GM23338 (cell line): ENCODE results near the gene ZNF536. TPM values are rescaled to one million over a fixed set of nuclear protein-coding genes. Genes with fewer than 3 reads are reported as not detected.

Experiments
- ATAC-seq: fragments of 200-7000 bp; cut with Tn5 transposase; 3 replicates; pipeline ENCODE4 v1.9.1; 2020
- DNase-seq: peaks from one replicate; pipeline ENCODE4 v3.0.0-alpha.2; 2015; ENCODE audit warnings: low spot score
- H2AFZ ChIP-seq: fragments of 200-600 bp; sonication (generic); 2 replicates; pipeline ENCODE4 v1.8.0; 2016; ENCODE audit warnings: antibody characterized with exemption, mild to moderate bottlenecking, moderate library complexity
- H3F3A ChIP-seq: fragments of 200-600 bp; sonication (generic); replicated peaks from 2 replicates; pipeline ENCODE4 v1.8.0; 2017; ENCODE audit warnings: antibody characterized with exemption, mixed run types, low read depth
- H3K27ac ChIP-seq: fragments of 200-600 bp; sonication (generic); 2 replicates; pipeline ENCODE4 v1.6.1; 2016; ENCODE audit warnings: low read depth
- H3K27me3 ChIP-seq: fragments of 200-600 bp; sonication (generic); 2 replicates; pipeline ENCODE4 v1.8.0; 2016; ENCODE audit warnings: mild to moderate bottlenecking, mixed run types, moderate library complexity; ENCODE audit not compliant: insufficient read depth
- H3K36me3 ChIP-seq: fragments of 200-600 bp; sonication (generic); 2 replicates; pipeline ENCODE4 v1.8.0; 2016; ENCODE audit warnings: mild to moderate bottlenecking; ENCODE audit not compliant: insufficient read depth
- H3K4me1 ChIP-seq: fragments of 200-600 bp; sonication (generic); 2 replicates; pipeline ENCODE4 v1.8.0; 2016; ENCODE audit warnings: mild to moderate bottlenecking, moderate library complexity; ENCODE audit not compliant: insufficient read depth
- H3K4me2 ChIP-seq: fragments of 200-600 bp; sonication (generic); 2 replicates; pipeline ENCODE4 v1.7.1; 2017; ENCODE audit warnings: mixed run types
- H3K4me3 ChIP-seq: fragments of 200-600 bp; sonication (generic); 2 replicates; pipeline ENCODE4 v1.6.1; 2016; ENCODE audit warnings: mixed run types
- H3K79me2 ChIP-seq: fragments of 200-600 bp; sonication (generic); replicated peaks from 2 replicates; pipeline ENCODE4 v1.8.0; 2017; ENCODE audit warnings: mild to moderate bottlenecking; ENCODE audit not compliant: insufficient read depth
- H3K9me2 ChIP-seq: fragments of 200-600 bp; sonication (generic); 2 replicates; pipeline ENCODE4 v1.8.0; 2017; ENCODE audit not compliant: insufficient read depth
- H4K20me1 ChIP-seq: fragments of 200-600 bp; sonication (generic); replicated peaks from 2 replicates; pipeline ENCODE4 v1.8.0; 2017; ENCODE audit warnings: mild to moderate bottlenecking; ENCODE audit not compliant: insufficient read depth
- H3K27ac Mint-ChIP-seq: 2 replicates; pipeline ENCODE4 v1.8.0; 2020; ENCODE audit warnings: inconsistent platforms, mild to moderate bottlenecking, moderate library complexity, mixed read lengths
- H3K27me3 Mint-ChIP-seq: 3 replicates; pipeline ENCODE4 v1.8.0; 2022; ENCODE audit warnings: low read depth, mild to moderate bottlenecking, moderate library complexity, mixed read lengths, inconsistent platforms; ENCODE audit not compliant: insufficient read depth, poor library complexity
- H3K36me3 Mint-ChIP-seq: 3 replicates; pipeline ENCODE4 v1.8.0; 2021; ENCODE audit warnings: low read depth, mild to moderate bottlenecking, inconsistent platforms, moderate library complexity, mixed read lengths
- H3K4me1 Mint-ChIP-seq: 3 replicates; pipeline ENCODE4 v1.8.0; 2020; ENCODE audit warnings: mild to moderate bottlenecking, inconsistent platforms, mixed read lengths
- H3K4me3 Mint-ChIP-seq: 3 replicates; pipeline ENCODE4 v1.8.0; 2021; ENCODE audit warnings: moderate library complexity, mild to moderate bottlenecking, inconsistent platforms, mixed read lengths
- H3K9me3 Mint-ChIP-seq: 3 replicates; pipeline ENCODE4 v1.8.0; 2020; ENCODE audit warnings: moderate library complexity, mild to moderate bottlenecking, inconsistent platforms, mixed read lengths
- CREB1 ChIP-seq: fragments of 250-450 bp; sonication (Bioruptor Pico); IDR thresholded peaks from 2 replicates; pipeline ENCODE4 v1.5.0; 2020; ENCODE audit warnings: low read depth, mild to moderate bottlenecking, moderate library complexity
- CTCF ChIP-seq, 2 experiments: fragments of 200-600 bp in 1 of 2; sonication (generic) in 1 of 2; conservative IDR thresholded peaks; 2 replicates each; pipeline versions ENCODE4 v1.5.1 to v1.6.1; 2016 to 2017; ENCODE audit warnings: antibody characterized with exemption in 2 of 2, low read depth in 2 of 2, mild to moderate bottlenecking in 2 of 2, moderate library complexity in 1 of 2
- ETS1 ChIP-seq: IDR thresholded peaks from 2 replicates; pipeline ENCODE4 v1.6.1; 2016; ENCODE audit warnings: antibody characterized with exemption
- NANOG ChIP-seq: IDR thresholded peaks from 2 replicates; pipeline ENCODE4 v1.6.1; 2016; ENCODE audit warnings: antibody characterized with exemption, borderline replicate concordance
- POLR2AphosphoS5 ChIP-seq: IDR thresholded peaks from 2 replicates; pipeline ENCODE4 v1.6.1; 2016; ENCODE audit warnings: antibody characterized with exemption, low read depth
- REST ChIP-seq: IDR thresholded peaks from one replicate; pipeline ENCODE4 v1.6.1; 2018; ENCODE audit warnings: antibody characterized with exemption; ENCODE audit not compliant: unreplicated experiment
- STAT1 ChIP-seq: IDR thresholded peaks from one replicate; pipeline ENCODE4 v1.6.1; 2016; ENCODE audit warnings: antibody characterized with exemption; ENCODE audit not compliant: unreplicated experiment
- ZNF114 ChIP-seq: fragments of 250-450 bp; sonication (Bioruptor Pico); IDR thresholded peaks from 2 replicates; pipeline ENCODE4 v1.5.0; 2020; ENCODE audit warnings: mild to moderate bottlenecking, moderate library complexity
- ZNF331 ChIP-seq: fragments of 250-450 bp; sonication (Bioruptor Pico); IDR thresholded peaks from 2 replicates; pipeline ENCODE4 v1.5.0; 2020; ENCODE audit warnings: low read depth, mild to moderate bottlenecking, moderate library complexity
- ZNF462 ChIP-seq: fragments of 250-450 bp; sonication (Bioruptor Pico); IDR thresholded peaks from 2 replicates; pipeline ENCODE4 v1.5.0; 2020; ENCODE audit warnings: mild to moderate bottlenecking, moderate library complexity
- polyA plus RNA-seq: library from polyadenylated mRNA; unstranded; fragments of >200 nt; fragmentation: Nextera tagmentation; extraction: Ambion mirVana; gene quantifications from 2 replicates; pipeline ENCODE4 v1.2.1, GENCODE V29; 2016
- total RNA-seq: library from RNA; depleted of rRNA; stranded (reverse); fragments of >200 nt; shearing (Covaris generic); gene quantifications from 2 replicates; pipeline ENCODE4 v1.2.3, GENCODE V29; 2014

The ZNF536 gene
- total and polyA plus RNA-seq, 2 experiments from 2014 or later = 0.07 TPM; not detected in 1

GRCh38 chr19:30605333-30605732 is 233.1 kb downstream of the ZNF536 start:
- no peak overlapping the region for H3K4me3 ChIP-seq
- Mint-ChIP-seq H3K36me3 (no peaks in the 10 kb centered on the region), H3K9me3 (no peaks in the 10 kb centered on the region; the same call in 2 of the 3 replicates), H3K27ac (no peak overlapping the region), H3K4me3 (no peak overlapping the region), H3K4me1 (no peaks in the 10 kb centered on the region), H3K27me3 (peaks cover 6% of the 10 kb centered on the region)
- H3K36me3 ChIP-seq = no peaks in the 10 kb centered on the region
- H2AFZ ChIP-seq = no peak overlapping the region
- H3K79me2 ChIP-seq = no peaks in the 10 kb centered on the region
- no peaks in the 10 kb centered on the region for H3K27me3 ChIP-seq
- no peak overlapping the region for H3K27ac ChIP-seq
- DNase-seq = no peak
- H3K4me1 ChIP-seq = no peaks in the 10 kb centered on the region
- H3K9me2 ChIP-seq = peaks cover 4% of the 10 kb centered on the region; the same call in 1 of the 2 replicates
- TF ChIP-seq REST (no peak), ZNF114 (CRISPR knock-in tag) (no peak), CTCF (conservative IDR thresholded peaks at IDR 0.05; ENCODE audit: low read depth in 2 of 2) (no peak), ETS1 (no peak), POLR2AphosphoS5 (no peak), CREB1 (CRISPR knock-in tag) (no peak), ZNF462 (no peak), NANOG (no peak), ZNF331 (no peak), STAT1 (no peak)
- H4K20me1 ChIP-seq = no peaks in the 10 kb centered on the region
- H3K4me2 ChIP-seq = no peak overlapping the region
- no peak for ATAC-seq
- no peaks in the 10 kb centered on the region for H3F3A ChIP-seq
